PC-9 (cell line): ENCODE measurements around the gene IRAG1.

ENCODE experiments used
- EZH2 ChIP-seq: fragments of 200-600 bp; sonication (generic); IDR thresholded peaks from 2 replicates; pipeline ENCODE4 v1.8.0; 2017; ENCODE audit warnings: antibody characterized with exemption, low read depth
- TF ChIP-seq, protein P1 (sequence below): fragments of 200-600 bp; sonication (generic); conservative IDR thresholded peaks from 2 replicates; pipeline ENCODE4 v1.6.1; 2017; ENCODE audit warnings: mixed run types, antibody characterized with exemption, mild to moderate bottlenecking, moderate library complexity

DNA sequence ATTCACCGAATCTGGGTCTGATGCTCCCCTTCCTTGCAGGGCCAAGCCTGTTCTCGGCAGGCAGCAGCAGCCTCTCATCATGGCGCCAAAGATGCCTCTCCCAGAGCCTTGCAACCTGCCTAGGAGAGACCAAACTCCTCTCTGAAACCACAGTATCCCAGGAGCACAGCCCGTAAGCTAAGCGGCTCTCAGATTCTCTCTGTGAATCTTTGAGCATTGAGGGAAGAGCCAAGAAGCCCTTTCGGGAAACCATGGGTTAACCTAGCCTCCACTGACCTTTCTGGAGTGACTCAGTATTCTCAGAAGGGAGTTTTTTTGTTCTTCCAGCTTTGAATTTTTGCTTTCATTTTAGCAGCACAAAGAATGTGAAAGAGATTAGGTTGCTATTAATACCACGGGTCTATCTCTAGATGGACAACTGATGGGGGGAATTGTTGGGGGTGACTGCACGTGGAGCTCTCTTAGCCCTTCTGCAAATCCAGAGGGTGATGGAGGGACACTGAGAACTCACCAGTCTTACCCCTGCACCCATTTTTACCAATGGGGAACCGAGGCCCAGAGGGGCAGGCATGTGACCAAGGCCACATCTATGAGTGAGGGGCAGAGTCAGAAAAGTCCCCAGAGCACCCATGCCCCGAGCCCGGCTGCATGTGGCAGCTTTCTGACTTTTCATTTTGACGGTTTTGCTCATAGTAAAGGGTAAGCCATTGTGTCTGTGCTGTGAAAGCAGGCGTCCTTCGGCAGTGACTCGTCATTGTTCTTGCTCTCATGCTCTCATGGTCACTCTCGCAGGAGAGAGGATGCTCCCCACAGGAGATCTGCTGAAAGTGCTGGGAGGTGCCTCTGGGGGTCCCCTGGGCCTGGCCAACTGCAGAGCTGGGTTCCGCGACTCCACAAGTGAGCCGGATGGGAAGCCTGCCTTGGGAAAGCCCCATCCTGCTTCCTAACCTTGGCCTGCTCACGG is 36.0 kb downstream of the IRAG1 start:
- TF ChIP-seq, protein P1, sequence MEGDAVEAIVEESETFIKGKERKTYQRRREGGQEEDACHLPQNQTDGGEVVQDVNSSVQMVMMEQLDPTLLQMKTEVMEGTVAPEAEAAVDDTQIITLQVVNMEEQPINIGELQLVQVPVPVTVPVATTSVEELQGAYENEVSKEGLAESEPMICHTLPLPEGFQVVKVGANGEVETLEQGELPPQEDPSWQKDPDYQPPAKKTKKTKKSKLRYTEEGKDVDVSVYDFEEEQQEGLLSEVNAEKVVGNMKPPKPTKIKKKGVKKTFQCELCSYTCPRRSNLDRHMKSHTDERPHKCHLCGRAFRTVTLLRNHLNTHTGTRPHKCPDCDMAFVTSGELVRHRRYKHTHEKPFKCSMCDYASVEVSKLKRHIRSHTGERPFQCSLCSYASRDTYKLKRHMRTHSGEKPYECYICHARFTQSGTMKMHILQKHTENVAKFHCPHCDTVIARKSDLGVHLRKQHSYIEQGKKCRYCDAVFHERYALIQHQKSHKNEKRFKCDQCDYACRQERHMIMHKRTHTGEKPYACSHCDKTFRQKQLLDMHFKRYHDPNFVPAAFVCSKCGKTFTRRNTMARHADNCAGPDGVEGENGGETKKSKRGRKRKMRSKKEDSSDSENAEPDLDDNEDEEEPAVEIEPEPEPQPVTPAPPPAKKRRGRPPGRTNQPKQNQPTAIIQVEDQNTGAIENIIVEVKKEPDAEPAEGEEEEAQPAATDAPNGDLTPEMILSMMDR, result no peak
- no peak for TF ChIP-seq EZH2
